HT1080 (cell line): ENCODE results near the gene TGFBRAP1. TPM values are rescaled to one million over a fixed set of nuclear protein-coding genes. Genes with fewer than 3 reads are reported as not detected.

Experiments
- DNase-seq: peaks from one replicate; pipeline ENCODE4 v3.0.0-alpha.2; 2015; ENCODE audit warnings: low read depth
- total RNA-seq: library from RNA; depleted of rRNA; stranded (reverse); fragments of >200 nt; shearing (Covaris generic); gene quantifications from 2 replicates; pipeline ENCODE4 v1.2.3, GENCODE V29; 2014

The TGFBRAP1 gene
- total RNA-seq, 1 experiment from 2014 or later, result 37.7 TPM

DNA sequence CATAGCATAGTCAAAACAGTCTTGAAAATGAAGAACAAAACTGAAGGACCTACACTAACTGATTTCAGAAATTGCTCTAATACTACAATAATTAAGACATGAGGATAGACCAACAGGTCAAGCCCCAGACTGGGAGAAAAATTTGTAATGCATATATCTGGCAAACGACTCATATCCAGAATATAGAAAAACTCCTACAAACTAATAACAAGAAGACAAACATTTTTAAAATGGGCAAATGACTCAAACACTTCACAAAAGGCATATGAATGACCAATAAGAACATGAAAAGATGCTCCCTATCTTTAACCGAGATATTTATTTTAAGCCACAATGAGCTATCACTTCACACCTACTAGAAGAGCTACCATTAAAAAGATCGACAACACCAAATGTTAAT is 14.2 kb downstream of the TGFBRAP1 start:
- DNase-seq, result no peak

DNA sequence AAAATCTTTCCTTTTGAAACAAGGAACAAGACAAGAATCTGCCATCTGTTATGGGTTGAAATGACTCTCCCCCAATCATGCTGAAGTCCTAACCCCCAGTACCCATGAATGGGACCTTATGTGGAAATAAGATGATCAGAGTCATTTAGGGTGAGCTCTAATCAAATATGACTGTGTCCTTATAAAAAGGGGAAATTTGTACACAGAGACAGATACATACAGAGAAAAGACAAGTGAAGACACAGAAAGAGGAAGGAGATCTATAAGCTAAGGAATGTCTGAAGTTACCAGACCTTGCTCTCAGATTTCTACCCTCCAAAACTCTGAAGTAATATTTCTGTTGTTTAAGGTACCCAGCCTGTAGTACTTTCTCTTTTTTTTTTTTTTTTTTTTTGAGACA is 15.7 kb downstream of the TGFBRAP1 start:
- no peak for DNase-seq

DNA sequence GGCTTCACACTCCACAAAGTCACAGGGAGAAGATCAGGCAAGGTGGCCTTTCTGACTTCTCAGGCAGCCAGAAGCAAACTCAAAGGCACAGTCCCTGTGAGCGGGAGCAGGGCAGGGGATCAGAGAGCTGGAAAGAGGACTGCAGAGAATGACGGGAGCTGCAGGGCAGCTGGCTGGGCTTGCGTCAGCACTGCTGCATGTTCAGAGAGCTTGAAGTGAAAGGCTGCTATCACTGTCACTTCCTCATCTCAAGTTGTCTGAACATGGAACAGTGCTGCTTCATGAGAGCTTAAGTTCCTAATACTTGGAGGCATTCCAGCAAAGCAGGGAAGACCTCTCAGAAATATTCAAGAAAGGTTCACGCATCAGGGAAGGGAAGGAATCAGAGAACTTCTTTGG is 20.4 kb downstream of the TGFBRAP1 start:
- DNase-seq, result no peak

DNA sequence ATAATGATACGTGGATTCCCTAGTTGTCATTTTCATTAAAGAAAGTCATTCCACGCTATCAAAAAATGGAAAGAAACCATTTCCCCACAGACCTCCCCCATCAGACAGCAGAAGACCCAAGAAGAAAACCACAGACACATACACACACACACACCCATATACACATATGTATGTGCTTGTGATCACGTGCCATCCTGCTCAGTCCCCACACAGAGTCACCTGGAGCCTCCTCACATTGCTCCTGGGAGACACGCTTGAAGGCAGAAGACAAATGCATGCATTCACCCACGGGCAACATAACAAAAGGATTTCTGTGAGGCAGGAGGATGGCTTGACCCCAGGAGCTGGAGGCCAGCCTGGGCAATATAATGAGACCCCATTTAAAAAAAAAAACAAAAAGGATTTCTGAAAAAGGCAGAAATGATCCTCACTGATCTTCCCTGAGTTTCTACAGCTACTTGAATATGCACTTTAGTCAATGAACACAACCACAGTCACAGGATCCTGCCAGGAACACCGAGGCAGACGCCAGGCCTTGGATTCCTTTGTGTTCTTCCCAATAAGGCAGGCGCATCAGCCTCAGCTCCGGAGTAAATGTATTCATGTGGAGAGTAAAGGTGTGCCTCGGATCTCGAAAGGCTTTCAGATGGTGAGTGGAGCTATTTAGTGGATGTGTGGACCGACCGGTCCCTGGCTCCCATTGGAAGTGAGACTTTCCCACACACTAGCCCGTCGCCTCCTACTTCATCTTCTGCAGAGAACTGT is 21.0 kb downstream of the TGFBRAP1 start:
- no peak for DNase-seq

DNA sequence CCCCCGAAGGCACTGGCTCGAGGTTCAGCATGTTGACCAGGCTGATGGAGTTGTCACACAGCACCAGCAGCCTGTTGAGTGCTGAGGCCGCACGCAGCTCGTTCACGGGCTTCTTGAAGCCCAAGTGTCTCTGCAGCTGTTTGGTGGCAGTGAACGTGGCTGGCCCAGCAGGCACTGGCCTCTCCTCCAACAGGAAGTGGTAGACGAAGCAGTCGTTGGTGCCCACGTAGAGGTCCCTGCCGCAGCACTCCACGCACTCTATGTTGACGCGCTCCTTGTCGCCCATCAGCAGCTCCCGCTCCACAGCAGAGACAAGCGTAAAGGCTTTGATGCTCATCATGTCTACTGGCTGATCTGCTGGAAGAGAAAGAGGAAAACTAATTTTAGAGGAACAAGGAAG is 21.6 kb downstream of the TGFBRAP1 start:
- DNase-seq, result no peak

DNA sequence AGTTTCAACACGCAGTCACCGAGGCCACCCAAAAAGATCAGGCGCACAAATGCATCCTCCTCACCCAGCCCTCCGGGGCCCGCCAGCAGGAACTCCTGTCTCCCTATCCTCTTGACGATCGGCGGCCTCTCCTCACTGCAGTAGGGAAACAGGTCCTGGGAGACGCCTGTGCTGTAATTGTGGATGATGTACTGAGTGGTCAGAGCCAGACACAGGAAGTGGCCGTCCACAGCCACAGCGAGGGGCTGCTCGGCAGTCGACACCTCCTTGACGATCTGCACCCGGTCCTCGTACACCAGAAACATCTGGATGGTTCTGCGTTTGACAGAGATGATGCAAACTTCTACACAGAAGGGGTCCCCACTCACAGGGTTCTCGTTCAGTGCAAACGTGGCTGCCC is 22.0 kb downstream of the TGFBRAP1 start:
- no peak for DNase-seq

DNA sequence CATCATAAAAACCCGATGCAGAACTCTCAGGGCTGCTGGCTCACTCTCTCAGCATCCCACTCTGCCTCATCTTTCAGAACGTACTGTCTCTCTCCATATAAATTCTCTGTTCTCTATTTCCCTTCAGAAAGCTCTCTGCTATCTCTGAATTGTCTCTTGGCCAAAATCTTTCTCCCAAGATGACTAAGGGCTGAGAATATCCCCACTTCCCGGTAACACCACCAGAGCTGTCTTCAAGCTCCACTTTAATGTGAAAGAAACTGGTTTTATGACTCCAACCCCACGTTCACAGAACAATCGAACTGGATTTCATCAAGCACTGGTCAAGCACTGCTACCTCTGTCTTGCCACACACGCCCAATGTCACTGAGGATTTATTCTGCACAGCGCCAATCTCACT is 22.4 kb downstream of the TGFBRAP1 start:
- DNase-seq, result no peak

DNA sequence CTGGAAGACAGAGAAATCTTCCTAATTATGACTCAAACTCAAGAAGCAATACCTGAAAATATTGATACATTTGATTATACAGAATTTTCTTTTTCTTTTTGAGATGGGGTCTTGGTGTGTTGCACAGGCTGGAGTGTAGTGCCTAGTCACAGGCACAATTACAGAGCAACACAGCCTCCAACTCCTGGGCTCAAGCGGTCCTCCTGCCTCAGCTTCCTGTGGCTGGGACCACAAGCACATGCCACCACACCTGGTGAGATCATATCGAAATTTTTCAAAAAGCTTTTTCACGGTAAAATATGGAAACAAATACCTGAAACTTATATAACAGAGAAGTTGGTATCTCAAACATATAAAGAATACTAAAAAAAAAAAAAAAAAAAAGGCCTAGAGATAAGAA is 27.9 kb downstream of the TGFBRAP1 start:
- no peak for DNase-seq

DNA sequence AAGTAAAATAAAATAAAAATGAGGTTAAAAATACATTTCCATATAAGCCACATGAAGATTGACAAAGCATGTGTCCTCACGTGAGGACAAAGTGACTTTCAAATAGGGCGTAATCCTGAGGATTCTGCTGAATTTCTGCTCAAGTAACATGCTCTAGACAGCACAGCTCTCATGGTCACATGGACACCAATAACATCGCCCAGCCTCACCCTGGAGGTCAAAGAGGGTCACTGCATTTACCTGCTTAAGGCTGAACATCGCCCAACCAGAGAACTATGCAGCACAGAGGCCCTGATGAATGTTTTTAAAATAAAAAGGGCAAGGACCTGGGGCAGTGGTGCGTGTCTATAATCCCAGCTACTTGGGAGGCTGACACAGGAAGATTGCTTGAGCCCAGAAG is 30.2 kb downstream of the TGFBRAP1 start:
- DNase-seq, result no peak

DNA sequence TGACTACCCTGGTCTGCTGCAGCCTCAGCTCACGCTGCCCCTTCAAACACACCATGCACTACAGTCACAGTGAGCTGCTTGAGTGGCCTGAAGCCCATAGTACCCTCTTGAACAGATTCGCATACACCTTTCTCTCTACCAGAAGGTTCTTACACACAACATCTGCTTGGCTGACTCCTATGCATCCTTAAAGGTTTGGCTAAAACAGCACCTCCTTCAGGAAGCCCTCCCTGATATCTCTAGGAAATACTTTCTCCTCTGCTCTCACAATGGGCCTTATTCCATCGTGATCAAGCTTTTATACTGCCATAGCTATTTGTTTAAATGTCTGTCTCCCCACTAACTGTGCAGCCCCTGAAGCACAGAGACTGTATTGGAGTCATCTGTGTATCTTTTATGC is 31.5 kb downstream of the TGFBRAP1 start:
- no peak for DNase-seq

DNA sequence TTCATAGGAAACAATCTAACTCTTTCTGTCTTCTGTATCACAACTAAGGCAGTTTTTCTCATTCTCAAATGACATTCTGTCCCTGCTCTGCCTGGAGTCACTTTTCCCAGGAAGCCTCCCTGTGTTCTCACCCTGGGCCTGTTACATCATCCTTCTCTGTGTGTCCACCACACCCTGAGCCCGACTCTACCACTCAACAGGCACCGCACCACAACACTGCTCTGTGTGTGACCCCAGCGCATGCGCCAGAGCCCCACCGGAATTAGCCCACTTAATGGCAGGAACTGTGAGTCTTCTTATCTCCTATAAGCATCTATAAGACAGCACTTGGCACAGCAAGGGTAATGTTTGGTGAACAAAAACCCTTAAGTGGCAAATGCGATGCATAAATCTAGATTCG is 32.3 kb downstream of the TGFBRAP1 start:
- no peak for DNase-seq

DNA sequence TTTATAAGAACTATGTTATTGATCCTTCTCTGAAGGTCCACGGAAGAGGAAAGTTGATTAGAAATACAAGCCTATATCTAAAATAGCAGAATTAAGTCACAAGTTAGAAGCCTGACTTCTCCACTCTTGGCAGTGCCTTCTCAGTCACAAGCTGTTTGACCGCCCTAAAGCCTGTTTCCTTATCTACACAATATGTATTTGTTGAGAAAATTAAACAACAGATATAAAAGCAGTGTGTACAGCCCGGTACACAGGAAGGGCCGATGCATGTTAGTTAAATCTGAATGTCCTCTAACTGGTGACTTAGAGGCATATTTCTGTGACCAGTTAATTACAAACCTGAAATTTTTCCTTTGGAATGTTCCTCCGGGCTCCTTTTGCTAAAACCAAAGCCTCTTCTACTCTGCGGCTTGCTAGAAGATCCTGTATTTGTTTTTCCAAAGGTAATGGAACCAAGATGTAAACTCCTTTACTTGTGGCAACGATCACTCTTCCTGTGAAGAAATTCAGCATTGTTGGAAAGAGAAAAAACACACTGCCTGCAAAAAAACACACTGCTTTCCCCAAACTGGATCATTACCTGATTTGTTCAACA is 33.4 kb downstream of the TGFBRAP1 start:
- no peak for DNase-seq

DNA sequence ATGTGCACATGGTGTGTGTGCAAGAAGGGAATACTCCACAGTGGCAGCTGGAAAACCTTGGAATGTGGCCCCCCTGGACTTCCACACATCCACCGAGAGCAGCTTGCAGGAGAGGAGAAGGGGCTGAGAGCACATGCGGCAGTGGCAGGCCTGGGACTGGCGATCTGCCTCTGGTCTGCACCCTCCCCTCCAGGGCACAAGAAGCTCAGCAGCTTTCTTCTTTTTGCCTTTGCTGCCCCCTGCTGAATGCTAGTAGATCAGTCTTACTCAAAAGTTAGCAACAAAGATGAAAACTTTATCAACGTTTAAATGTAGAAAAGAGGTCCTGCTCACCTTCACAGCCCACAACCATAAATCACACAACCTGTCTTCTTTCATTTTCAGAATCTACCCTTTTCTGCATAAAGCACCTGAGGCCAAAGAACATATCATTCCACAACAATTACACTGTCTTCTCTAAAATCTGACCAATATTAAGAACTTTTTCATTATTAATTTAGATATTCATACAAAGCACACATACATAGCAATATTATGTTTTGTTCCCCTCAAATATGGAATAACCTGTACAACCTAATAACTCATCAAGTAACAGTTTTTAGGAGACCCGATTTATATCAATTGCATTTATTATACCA is 34.6 kb downstream of the TGFBRAP1 start:
- DNase-seq, result peak; percentile 42

DNA sequence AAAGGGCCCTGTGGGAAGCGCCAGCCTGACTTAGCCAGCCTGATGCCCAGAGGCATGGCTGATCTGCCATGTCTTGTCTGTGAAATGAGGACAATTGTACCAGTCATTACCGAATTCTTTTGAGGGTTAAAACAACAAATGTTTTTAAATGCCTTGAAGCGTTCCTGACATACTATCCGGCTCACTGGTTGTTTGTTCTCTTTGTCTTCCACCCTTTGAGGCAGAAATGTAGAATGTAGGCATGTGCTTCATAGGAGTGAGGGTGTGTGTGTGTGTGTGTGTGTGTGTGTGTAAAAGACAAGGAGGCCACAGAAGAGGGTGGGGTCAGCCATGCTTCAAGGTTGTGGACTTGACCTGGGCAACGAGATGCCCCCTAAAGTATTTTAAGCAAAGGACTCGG is 35.5 kb downstream of the TGFBRAP1 start:
- DNase-seq, result no peak

DNA sequence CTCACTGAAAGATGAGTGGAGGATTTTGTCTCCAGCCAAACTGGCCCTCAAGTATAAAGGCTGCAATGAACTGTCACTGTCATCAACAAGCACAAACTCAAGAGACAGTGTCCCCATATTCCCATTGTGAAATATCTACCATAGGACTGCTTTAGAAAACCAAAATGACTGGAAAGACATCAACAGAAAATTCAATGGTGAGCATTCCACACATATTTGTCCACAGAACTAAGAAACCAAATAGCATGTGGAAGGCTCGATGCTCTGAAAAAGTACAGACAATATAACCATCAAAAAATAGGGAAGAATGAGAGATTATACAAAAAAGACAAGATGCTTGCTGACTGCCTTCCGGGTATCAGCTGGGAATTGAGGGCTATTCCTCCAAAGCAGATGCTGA is 37.6 kb downstream of the TGFBRAP1 start:
- DNase-seq, result no peak

DNA sequence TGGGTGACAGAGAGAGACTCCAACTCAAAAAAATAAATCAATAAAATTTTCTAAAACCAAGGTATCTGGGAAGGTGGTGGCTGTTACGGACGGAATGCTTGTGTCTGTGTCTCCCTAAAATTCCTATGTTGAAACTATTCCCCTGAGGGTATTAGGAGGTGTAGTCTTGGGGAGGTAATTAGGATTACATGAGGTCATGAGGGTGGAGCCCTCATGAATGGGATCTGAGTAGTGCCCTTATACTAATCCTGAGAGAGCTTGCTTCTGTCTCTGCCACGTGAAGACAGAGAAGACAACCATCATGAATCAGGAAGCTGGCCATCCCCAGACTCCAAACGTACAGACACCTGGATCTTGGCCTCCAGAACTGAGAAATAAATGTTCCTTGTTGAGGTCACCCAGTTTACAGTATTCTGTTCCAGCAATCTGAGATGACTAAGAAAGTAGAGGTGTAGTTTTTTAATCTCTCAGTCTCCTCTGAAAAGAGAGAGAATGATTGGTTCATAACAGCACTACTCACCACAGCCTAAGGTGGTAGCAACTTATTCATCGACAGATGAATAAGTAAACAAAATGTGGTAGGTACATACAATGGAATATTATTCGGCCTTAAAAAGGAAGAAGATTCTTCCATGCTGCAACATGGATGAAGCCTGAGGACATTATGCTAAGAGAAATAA is 38.4 kb downstream of the TGFBRAP1 start:
- DNase-seq, result no peak

DNA sequence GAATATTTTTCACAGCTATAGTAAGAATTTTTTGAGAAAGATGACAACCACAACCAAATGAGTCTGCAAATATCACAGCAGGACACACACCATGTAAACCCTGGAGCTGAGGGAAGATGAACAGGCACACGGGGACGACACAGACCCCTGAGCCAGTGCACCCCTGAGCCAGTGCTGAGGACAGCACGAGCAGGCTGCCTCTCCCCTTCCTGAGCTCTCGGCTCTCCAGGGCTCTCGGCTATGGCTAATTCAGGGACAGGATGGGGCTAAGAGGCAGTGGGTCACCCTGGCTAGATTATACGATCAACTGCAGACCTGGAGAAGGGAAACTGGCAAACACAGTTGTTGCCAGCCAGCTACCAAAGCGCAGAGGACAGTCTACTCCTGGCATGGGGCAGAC is 41.4 kb downstream of the TGFBRAP1 start:
- DNase-seq, result no peak

DNA sequence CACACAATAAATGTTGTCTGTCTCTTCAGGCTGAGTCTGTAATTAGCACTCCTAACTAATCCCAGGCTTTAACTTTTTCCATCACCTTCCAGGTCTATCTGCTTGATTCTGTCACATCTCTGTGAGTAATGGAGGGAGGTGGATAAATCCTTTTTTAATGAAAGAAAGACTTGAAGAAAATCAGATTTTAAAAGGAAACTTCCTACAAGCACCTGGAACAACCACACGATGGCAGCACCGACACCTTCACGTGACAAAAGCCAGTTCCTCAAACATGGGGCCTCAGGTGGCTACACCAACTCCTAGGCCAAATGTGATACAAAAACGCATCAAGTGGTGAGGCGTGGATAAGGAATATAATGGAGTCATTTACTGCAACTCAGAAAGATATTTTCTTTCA is 41.8 kb downstream of the TGFBRAP1 start:
- peak; percentile 20 for DNase-seq

DNA sequence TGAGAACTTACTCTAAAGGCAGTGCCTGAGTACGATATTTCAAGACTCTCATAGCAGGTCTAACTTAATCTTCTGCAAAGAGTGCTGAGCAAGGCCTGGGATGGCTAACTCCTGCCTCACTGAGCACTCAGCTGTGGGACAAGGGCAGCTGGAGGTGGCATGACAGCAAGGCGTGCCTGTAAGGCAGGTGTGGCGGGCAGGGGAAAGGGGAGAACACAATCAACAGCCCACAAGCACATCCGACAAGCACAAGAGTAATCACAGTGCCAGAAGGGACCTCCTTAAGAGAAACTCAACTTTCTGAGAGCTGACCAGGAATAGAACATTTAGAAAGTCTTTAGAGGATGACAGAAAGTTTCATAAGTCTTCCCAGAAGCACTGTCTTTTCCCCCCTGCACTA is 46.0 kb downstream of the TGFBRAP1 start:
- no peak for DNase-seq

DNA sequence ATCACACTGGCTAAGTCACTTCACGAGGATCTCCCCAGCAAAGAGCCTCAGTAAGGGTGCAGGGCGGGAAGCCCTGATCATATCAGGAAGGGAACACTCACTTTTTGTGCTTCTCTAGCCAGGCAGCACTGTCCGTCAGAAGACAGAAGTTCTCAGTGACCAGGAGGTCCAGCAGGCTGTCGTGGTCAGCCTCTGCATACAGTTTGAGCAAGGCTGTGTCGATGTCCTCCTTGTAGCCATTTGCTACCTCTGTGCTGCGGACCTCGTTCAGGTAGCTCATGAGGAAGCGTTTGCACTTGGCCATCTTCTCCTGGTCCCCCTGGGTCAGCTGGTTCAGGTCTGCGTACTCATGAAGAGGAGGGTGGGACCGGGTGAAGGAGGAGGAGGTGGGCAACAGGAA is 49.3 kb downstream of the TGFBRAP1 start:
- DNase-seq, result no peak

DNA sequence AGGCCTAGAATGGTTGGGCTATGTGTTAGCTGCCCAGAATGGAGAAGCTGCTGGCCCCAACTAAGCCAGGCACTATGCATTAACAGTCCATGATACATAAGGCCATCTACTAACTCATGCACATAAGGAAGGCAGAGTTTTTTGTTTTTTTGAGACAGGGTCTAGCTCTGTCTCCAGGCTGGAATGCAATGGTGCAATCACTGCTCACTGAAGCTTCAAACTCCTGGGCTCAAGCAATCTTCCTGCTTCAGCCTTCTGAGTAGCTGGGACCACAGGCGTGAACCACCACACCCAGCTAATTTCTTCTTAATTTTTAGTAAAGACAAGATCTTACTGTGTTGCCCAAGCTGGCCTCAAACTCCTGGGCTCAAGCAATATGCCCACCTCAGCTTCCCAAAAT is 50.4 kb downstream of the TGFBRAP1 start:
- DNase-seq, result no peak

DNA sequence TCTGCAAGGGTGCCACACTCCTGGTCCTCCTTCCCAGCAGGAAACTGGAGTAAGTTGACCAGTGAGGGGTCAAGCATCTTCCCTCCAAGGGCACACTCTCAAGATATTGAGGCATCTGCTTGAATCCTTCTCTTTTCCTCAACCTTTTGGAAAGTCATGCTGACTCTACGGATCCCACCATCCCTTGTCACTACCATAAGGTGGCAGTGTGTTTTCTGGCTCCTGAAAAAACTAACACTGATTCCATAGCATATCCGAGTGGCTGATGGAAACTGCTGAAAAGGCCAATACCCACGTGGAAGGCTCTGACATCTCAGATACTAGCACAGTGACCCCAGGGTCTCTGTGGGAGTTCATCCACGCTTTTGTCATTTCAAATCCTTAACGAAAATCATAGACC is 50.9 kb downstream of the TGFBRAP1 start:
- DNase-seq, result no peak
